PC-3 (cell line): ENCODE data around the gene PLCL1.

ENCODE experiments used
- CTCF ChIP-seq: fragments of 300-600 bp; sonication (generic); conservative IDR thresholded peaks from 2 replicates; pipeline ENCODE4 v1.5.1; 2017; ENCODE audit warnings: antibody characterized with exemption, low read depth, mild to moderate bottlenecking, low read length
- EZH2 ChIP-seq: fragments of 300-600 bp; sonication (generic); IDR thresholded peaks from one replicate; pipeline ENCODE4 v1.6.1; 2017; ENCODE audit warnings: antibody characterized with exemption, mild to moderate bottlenecking, low read length; ENCODE audit not compliant: unreplicated experiment
- EZH2phosphoT487 ChIP-seq: fragments of 300-600 bp; sonication (generic); IDR thresholded peaks from 2 replicates; pipeline ENCODE4 v1.6.1; 2018; ENCODE audit warnings: mild to moderate bottlenecking, antibody characterized with exemption, low read length, borderline replicate concordance

GRCh38 chr2:198188982-198189381, 384.6 kb downstream of the PLCL1 start:
- TF ChIP-seq CTCF: no peak
- TF ChIP-seq EZH2: no peak
- no peak for TF ChIP-seq EZH2phosphoT487
